ENCODE results near the gene PARVB. TPM values are rescaled to one million over a fixed set of nuclear protein-coding genes. Genes with fewer than 3 reads are reported as not detected.

Gene PARVB
- total and polyA plus RNA-seq, 10 of the 15 experiments (the other 5 are each of a cell fraction or from before 2014, with no cell fraction given): 5.2 to 264 (median 76.0) TPM

- SMC1A ChIA-PET (ENCODE audit: uncharacterized antibody, unreplicated experiment): no interaction called here
- in situ Hi-C loops (cut with MboI) (no loop called here), intact Hi-C loops (cut with micrococcal nuclease; ENCODE audit: unreplicated experiment) (no loop called here)
- BruUV-seq (replicated peaks): no TSS peak
- Histone ChIP-seq H3K36me3 (ENCODE audit: control insufficient read depth in 2 of 2, insufficient read depth in 2 of 2, low read length in 1 of 2) (peaks cover 3 to 7% of the 10 kb centered on the region in 2 experiments; a peak in 2 of 4 replicates), H2AFZ (ENCODE audit: control insufficient read depth, low read depth, low read length) (no peak overlapping the region), H3K79me2 (ENCODE audit: control insufficient read depth, insufficient read depth, low read length) (peaks cover 72% of the 10 kb centered on the region), H3K27me3 (replicated peaks in 1 of 2; ENCODE audit: control insufficient read depth in 2 of 2, insufficient read depth in 2 of 2, low read length in 1 of 2) (no peaks in the 10 kb centered on the region), H3K4me3 (no peak overlapping the region; the same call in 1 of the 2 replicates), H4K20me1 (ENCODE audit: control insufficient read depth, insufficient read depth) (no peaks in the 10 kb centered on the region), H3K27ac (ENCODE audit: control insufficient read depth, insufficient read depth) (peak overlapping the region; percentile 75), H3K4me1 (ENCODE audit: control insufficient read depth, insufficient read depth, low read length) (peaks cover 51% of the 10 kb centered on the region), H3K4me2 (ENCODE audit: control insufficient read depth, insufficient read depth) (peak overlapping the region; percentile 70), H3K9me3 (replicated peaks; ENCODE audit: control insufficient read depth, insufficient read depth, low read length) (no peaks in the 10 kb centered on the region; the same call in 2 of the 3 replicates), H3K9ac (ENCODE audit: control insufficient read depth, insufficient read depth, low read length) (0 out of 2 replicates have a peak overlapping the region, but pooled peaks have one; percentile 18)
- ATAC-seq (peak; percentile 54), DNase-seq (ENCODE audit: low read depth, low spot score) (peak; percentile 20), FAIRE-seq (peak; percentile 57)
- RAD21 ChIA-PET (ENCODE audit: unreplicated experiment): interaction anchor here (1.2 kb wide), 1 partner anchor 19 kb away, joined by 3 read pairs; no protein-coding TSS in a partner anchor
- POLR2A ChIA-PET: interaction anchor here (2.2 kb wide), 1 partner anchor 37 kb away, joined by 6 read pairs; no protein-coding TSS in a partner anchor
- CTCF ChIA-PET: interaction anchor here (1.0 to 2.0 kb wide), 3 partner anchors 18 to 22 kb away, joined by 3 to 6 read pairs (median 4); no protein-coding TSS in a partner anchor
- 24% methylated on average over 32 of the region's 35 CpGs for WGBS (ENCODE audit: insufficient coverage, insufficient replicate concordance, low lambda C conversion rate, missing lambda C conversion rate)
- peak in 1 of 2 experiments; percentile 79; a peak in 1 of 4 replicates for TF ChIP-seq ETV6 (conservative IDR thresholded peaks at IDR 0.05 in 1 of 2, IDR thresholded peaks at IDR 0.05 in 1 of 2; ENCODE audit: borderline replicate concordance in 1 of 2, low read depth in 1 of 2)
- peak; percentile 93 for TF ChIP-seq EED (IDR thresholded peaks at IDR 0.05; ENCODE audit: low read depth)
- 0 out of 2 replicates have a peak, but pooled peaks have one; percentile 20 for TF ChIP-seq MLLT1 (IDR thresholded peaks at IDR 0.05)
- peak; percentile 28; the same call in 1 of the 2 replicates for TF ChIP-seq IKZF1 (conservative IDR thresholded peaks at IDR 0.05)
- TF ChIP-seq CBFB (IDR thresholded peaks at IDR 0.05; ENCODE audit: low read depth): peak; percentile 70; the same call in 1 of the 2 replicates
- TF ChIP-seq CUX1 (IDR thresholded peaks at IDR 0.05; ENCODE audit: insufficient replicate concordance, low read depth, low read length): no peak
- TF ChIP-seq TCF12 (IDR thresholded peaks at IDR 0.05; ENCODE audit: low read depth, low read length): peak; percentile 84
- TF ChIP-seq CREB1 (IDR thresholded peaks at IDR 0.05; ENCODE audit: low read depth): peak; percentile 44
- peak; percentile 37; the same call in 1 of the 2 replicates for TF ChIP-seq POLR2AphosphoS5 (IDR thresholded peaks at IDR 0.05; ENCODE audit: low read length)
- TF ChIP-seq CREM (IDR thresholded peaks at IDR 0.05; ENCODE audit: low read depth): peak; percentile 60
- peak; percentile 26; the same call in 1 of the 2 replicates for TF ChIP-seq IRF5 (IDR thresholded peaks at IDR 0.05; ENCODE audit: borderline replicate concordance)
- TF ChIP-seq RUNX3 (IDR thresholded peaks at IDR 0.05; ENCODE audit: low read length): peak; percentile 92
- no peak for TF ChIP-seq CEBPB (IDR thresholded peaks at IDR 0.05; ENCODE audit: borderline replicate concordance in 1 of 2, low read depth in 2 of 2, low read length in 2 of 2)
- peak; percentile 97 for TF ChIP-seq PAX5 (IDR thresholded peaks at IDR 0.05; ENCODE audit: borderline replicate concordance, low read depth, low read length)
Measured at GRCh38 chr22:44063462-44064371, 39.6 kb downstream of the PARVB start.

Measured in GM12878 (cell line).